Upper lobe of right lung (tissue), 1 donor: ENCODE measurements around the gene OR10AD1. TPM values are rescaled to one million over a fixed set of nuclear protein-coding genes. Genes with fewer than 3 reads are reported as not detected.
"Not testable (repeated sequence)": the region's sequence is repeated elsewhere in the genome, so short reads cannot be mapped to it uniquely, and the experiment has no call there.

Source experiments
- ATAC-seq: fragments of 200-7000 bp; cut with Tn5 transposase; one replicate; pipeline ENCODE4 v1.9.1; 2020; ENCODE audit warnings: mild to moderate bottlenecking, moderate library complexity
- DNase-seq: peaks from one replicate; pipeline ENCODE4 v3.0.0-alpha.2; 2020
- H3K27ac ChIP-seq: fragments of 200-600 bp; one replicate; pipeline ENCODE4 v1.8.0; 2022
- H3K27me3 ChIP-seq: fragments of 200-600 bp; one replicate; pipeline ENCODE4 v1.8.0; 2022; ENCODE audit warnings: mild to moderate bottlenecking
- H3K36me3 ChIP-seq: fragments of 200-600 bp; one replicate; pipeline ENCODE4 v1.8.0; 2022
- H3K4me1 ChIP-seq: fragments of 200-600 bp; one replicate; pipeline ENCODE4 v1.8.0; 2022
- H3K4me3 ChIP-seq: fragments of 200-600 bp; one replicate; pipeline ENCODE4 v1.8.0; 2022; ENCODE audit warnings: mild to moderate bottlenecking
- H3K9me3 ChIP-seq: fragments of 200-600 bp; one replicate; pipeline ENCODE4 v1.8.0; 2022
- CTCF ChIP-seq: fragments of 200-600 bp; IDR thresholded peaks from one replicate; pipeline ENCODE4 v1.8.0; 2022; ENCODE audit warnings: antibody characterized with exemption
- intact Hi-C: fragments of 100-400 bp; cut with DNase I; formaldehyde crosslinking; loops from one replicate; pipeline ENCODE4 v1.11.0; 2022
- long read RNA-seq: library from polyadenylated mRNA; unstranded; transcript quantifications from one replicate; pipeline ENCODE4 v2.0.0, GENCODE V29; 2021
- total RNA-seq: library from RNA; stranded (reverse); fragmentation: NEBNext Ultra II Directional; extraction: Animal tissue kit (Norgen Biotek cat#: 25700); gene quantifications from one replicate; pipeline ENCODE4 v1.2.1, GENCODE V29; 2021
- donor health status: DM: no; HTN: yes; CAD: no; lungs with severe emphysema.

OR10AD1 gene
- not detected for total RNA-seq
- long read RNA-seq, result 0 reads

- H3K4me1 ChIP-seq, result peaks cover 25% of the 10 kb centered on the region
- no peak for TF ChIP-seq CTCF
- H3K27ac ChIP-seq, result no peak within 1 kb of the TSS
- peaks cover 6% of the 10 kb centered on the region for H3K9me3 ChIP-seq
- no peaks in the 10 kb centered on the region for H3K27me3 ChIP-seq
- no peak for DNase-seq
- ATAC-seq, result no peak
- no peak within 1 kb of the TSS for H3K4me3 ChIP-seq
- no peaks in the 10 kb centered on the region for H3K36me3 ChIP-seq
- intact Hi-C loops, result no loop called here
Measured at GRCh38 chr12:48203192-48203591, at the start of gene OR10AD1. Gene OR10AD1 (minus strand): TSS chr12:48203292. CDS start chr12:48203292, 0 bp downstream.

GRCh38 chr12:48247181-48247966 is 44.3 kb upstream of the OR10AD1 start:
- no peaks in the 10 kb centered on the region for H3K4me1 ChIP-seq
- intact Hi-C loops, result no loop called here
- H3K36me3 ChIP-seq, result no peaks in the 10 kb centered on the region
- no peaks in the 10 kb centered on the region for H3K27me3 ChIP-seq
- H3K4me3 ChIP-seq, result no peak overlapping the region
- H3K27ac ChIP-seq, result no peak overlapping the region
- peaks cover 1% of the 10 kb centered on the region for H3K9me3 ChIP-seq
- DNase-seq (no peak), ATAC-seq (no peak)
- TF ChIP-seq CTCF, result no peak

GRCh38 chr12:48237162-48237561 is 34.1 kb upstream of the OR10AD1 start:
- no peak overlapping the region for H3K4me3 ChIP-seq
- ATAC-seq (no peak), DNase-seq (no peak)
- TF ChIP-seq CTCF, result no peak
- intact Hi-C loops, result no loop called here
- H3K4me1 ChIP-seq, result no peaks in the 10 kb centered on the region
- no peak overlapping the region for H3K27ac ChIP-seq
- H3K9me3 ChIP-seq, result peaks cover 1% of the 10 kb centered on the region
- no peaks in the 10 kb centered on the region for H3K36me3 ChIP-seq
- no peaks in the 10 kb centered on the region for H3K27me3 ChIP-seq

DNA sequence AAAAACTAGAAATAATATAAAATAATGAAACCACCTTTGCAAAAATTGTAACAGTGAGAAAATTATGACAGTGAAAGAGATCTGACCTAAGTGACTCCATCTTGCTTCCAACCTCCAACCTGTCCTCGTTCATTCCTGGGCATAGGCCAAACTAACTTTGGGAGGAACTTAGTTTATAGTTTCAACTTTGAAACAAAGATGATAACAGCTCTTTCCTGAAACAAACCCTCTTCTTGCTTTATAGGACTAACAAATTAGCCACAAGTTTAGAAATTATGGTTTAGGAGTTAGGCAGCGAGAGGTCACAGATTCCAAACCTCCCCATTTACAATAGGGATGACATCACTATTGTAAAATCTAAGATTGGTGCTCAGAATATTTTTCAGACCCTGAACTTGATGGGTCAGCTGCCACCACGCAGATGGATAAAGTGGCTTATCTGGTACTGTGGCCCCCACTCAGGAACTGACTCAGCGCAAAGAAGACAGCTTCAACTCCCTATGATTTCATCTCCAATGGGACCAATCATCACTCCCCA is 32.8 kb upstream of the OR10AD1 start:
- no peaks in the 10 kb centered on the region for H3K4me1 ChIP-seq
- ATAC-seq (no peak), DNase-seq (no peak)
- no peak overlapping the region for H3K27ac ChIP-seq
- H3K9me3 ChIP-seq, result no peaks in the 10 kb centered on the region
- no peaks in the 10 kb centered on the region for H3K27me3 ChIP-seq
- TF ChIP-seq CTCF, result no peak
- no peaks in the 10 kb centered on the region for H3K36me3 ChIP-seq
- intact Hi-C loops, result no loop called here
- H3K4me3 ChIP-seq, result no peak overlapping the region

DNA sequence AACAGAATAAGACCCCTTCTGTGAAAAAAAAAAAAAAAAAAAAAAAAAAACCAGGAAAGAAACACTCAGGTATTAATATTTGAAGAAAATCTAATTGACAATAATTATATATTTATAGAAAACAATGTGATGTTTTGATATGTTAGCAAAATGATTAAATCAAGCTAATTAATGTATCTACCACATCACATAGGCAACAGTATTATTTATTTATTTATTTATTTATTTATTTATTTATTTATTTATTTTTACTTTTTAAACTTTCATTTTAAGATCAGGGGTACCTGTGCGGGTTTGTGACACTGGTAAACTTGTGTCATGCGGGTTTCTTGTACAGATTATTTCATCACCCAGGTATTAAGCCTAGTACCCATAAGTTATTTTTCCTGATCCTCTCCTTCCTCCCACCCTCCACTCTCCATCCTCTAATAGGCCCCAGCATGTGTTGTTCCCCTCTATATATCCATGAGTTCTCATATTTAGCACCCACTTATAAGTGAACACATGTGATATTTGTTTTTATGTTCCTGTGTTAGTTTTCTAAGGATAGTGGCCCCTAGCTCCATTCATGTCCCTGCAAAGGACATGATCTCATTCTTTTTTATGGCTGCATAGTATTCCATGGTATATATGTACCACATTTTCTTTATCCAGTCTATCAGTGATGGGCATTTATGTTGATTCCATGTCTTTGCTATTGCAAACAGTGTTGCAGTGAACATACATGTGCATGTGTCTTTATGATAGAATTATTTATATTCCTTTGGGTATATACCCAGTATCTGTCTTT is 28.3 kb upstream of the OR10AD1 start:
- H3K4me1 ChIP-seq, DNase-seq, H3K4me3 ChIP-seq, H3K36me3 ChIP-seq, H3K9me3 ChIP-seq, H3K27me3 ChIP-seq, intact Hi-C loops, H3K27ac ChIP-seq, ATAC-seq: not testable (repeated sequence)

DNA sequence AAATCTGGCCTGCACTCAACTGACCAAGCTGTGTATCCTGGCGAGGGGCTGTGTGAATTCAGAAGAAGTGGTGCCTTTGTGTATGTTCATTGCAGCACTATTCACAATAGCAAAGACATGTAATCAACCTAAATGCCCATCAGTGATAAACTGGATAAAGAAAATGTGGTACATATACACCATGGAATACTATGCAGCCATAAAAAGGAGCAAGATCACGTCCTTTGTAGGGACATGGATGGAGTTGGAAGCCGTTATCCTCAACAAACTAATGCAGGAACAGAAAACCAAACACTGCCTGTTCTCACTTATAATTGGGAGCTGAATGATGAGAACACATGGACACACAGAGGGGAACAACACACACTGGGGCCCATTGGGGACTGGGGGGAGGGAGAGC is 21.4 kb upstream of the OR10AD1 start:
- H3K27me3 ChIP-seq, DNase-seq, intact Hi-C loops, ATAC-seq, H3K36me3 ChIP-seq, H3K4me3 ChIP-seq, H3K9me3 ChIP-seq, H3K27ac ChIP-seq, H3K4me1 ChIP-seq: not testable (repeated sequence)
